ENCODE data around the gene CALCOCO2. TPM values are rescaled to one million over a fixed set of nuclear protein-coding genes. Genes with fewer than 3 reads are reported as not detected.
A peak's percentile ranks its signal among the peaks of the same experiment; 100 is the strongest.

CALCOCO2 gene
- total RNA-seq, 1 donor from 2014 or later = 34.9 TPM

DNA sequence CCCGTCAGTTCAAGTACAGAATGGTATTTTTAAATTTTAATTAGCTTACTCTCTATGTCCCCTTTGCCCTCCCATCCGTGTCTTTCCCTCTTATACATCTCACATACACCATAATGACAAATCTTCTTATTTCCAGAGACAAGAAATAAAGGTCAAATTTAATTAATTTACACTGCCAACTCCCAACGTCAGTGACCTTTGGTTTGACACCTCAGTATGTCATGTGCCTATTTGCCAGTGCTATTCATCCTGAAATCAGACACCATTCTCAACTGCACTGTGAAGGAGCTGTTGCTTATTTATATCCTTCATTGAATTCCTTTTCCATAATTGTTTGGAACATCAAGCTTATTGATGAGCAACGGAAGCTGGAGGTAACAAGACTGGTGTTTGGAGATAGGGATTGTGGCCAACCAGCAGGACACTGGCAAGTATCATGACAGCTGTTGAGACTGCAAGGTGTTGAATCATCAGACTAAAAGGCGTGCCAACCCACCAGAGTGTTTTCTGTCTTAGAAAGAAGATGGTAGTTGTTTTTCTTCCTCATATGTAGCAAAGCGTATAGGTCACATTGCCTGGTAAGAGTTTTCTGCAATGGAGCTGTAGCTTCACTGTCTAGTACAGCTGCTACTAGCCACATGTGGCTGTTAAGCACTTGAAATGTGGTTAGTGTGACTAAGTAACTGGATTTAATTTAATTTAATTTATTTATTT, 12.5 kb downstream of the CALCOCO2 start:
- no peaks in the 10 kb centered on the region for H3K9me3 ChIP-seq
- H3K27ac ChIP-seq = peak overlapping the region; percentile 79 to 86
- peaks cover 13 to 40% of the 10 kb centered on the region in 2 donors for H3K4me1 ChIP-seq
- no peaks in the 10 kb centered on the region for H3K27me3 ChIP-seq
- intact Hi-C loops (cut with DNase I) = no loop called here
- H3K4me3 ChIP-seq = no peak overlapping the region
- TF ChIP-seq, protein P1, sequence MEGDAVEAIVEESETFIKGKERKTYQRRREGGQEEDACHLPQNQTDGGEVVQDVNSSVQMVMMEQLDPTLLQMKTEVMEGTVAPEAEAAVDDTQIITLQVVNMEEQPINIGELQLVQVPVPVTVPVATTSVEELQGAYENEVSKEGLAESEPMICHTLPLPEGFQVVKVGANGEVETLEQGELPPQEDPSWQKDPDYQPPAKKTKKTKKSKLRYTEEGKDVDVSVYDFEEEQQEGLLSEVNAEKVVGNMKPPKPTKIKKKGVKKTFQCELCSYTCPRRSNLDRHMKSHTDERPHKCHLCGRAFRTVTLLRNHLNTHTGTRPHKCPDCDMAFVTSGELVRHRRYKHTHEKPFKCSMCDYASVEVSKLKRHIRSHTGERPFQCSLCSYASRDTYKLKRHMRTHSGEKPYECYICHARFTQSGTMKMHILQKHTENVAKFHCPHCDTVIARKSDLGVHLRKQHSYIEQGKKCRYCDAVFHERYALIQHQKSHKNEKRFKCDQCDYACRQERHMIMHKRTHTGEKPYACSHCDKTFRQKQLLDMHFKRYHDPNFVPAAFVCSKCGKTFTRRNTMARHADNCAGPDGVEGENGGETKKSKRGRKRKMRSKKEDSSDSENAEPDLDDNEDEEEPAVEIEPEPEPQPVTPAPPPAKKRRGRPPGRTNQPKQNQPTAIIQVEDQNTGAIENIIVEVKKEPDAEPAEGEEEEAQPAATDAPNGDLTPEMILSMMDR (IDR thresholded peaks at IDR 0.05) = no peak
- H3K36me3 ChIP-seq = peaks cover 45 to 59% of the 10 kb centered on the region in 2 donors
- no peak for DNase-seq (ENCODE audit: low spot score in 2 of 2)

DNA sequence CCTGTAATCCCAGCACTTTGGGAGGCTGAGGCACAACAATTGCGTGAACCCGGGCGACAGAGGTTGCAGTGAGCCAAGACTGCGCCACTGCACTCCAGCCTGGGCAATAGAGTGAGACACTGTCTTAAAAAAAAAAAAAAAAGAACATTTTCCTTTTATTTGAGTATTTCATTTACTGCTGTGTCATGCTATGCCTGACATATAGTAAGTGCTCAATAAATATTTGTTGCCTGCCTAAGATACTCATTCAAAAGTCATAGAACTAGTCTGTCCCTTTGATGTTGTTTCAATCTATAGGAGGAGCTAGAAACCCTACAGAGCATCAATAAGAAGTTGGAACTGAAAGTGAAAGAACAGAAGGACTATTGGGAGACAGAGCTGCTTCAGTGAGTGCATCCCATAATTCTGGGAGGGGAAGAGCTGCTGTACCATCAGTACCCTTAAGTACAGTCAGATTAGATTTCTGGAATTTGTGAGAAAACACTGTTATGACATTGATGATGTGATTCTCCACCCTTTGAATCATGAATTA, 20.0 kb downstream of the CALCOCO2 start:
- Histone ChIP-seq H3K4me1 (no peaks in the 10 kb centered on the region), H3K4me3 (no peak overlapping the region), H3K36me3 (peaks cover 93 to 94% of the 10 kb centered on the region in 2 donors), H3K27ac (no peak overlapping the region), H3K9me3 (no peaks in the 10 kb centered on the region), H3K27me3 (no peaks in the 10 kb centered on the region)
- intact Hi-C loops (cut with DNase I) = no loop called here
- no peak for DNase-seq (ENCODE audit: low spot score in 2 of 2)
- TF ChIP-seq, protein P1 (IDR thresholded peaks at IDR 0.05) = no peak

DNA sequence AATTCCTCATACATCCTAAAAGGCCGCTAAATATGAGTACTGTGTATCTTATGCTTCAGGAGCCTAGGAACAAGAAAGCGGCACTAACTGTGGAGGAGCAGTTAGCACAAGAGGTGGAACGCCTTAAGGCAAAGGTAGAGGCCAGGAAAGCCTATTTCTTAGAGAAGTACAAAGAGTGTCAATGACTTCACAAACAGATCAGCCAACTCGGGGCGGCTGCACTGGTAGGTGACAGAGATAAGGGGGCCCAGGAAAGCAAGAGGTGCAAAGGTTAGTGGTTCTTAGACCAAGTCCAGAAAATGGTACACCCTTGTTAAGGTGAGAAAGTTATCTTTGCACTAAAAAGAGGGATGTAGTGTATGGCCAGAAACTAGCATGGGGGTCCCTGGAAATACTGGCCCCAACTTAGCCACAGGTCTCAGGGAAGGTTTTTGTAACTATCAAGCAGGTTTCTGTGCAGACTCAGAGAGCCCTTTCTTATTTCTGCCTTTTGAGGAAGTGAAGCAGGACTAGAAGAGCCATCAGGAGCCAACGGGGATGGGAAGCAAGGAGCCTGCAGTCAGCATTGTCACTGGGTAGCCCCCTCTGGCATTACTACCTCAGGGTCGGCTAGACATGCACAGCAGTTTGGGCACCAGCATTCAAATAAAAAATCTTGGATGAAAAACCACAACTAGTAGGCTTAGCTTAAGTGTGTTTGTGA, 24.1 kb downstream of the CALCOCO2 start:
- TF ChIP-seq, protein P1 (IDR thresholded peaks at IDR 0.05) = no peak
- H3K36me3 ChIP-seq = peaks cover 84 to 92% of the 10 kb centered on the region in 2 donors
- no peaks in the 10 kb centered on the region for H3K4me1 ChIP-seq
- no peaks in the 10 kb centered on the region for H3K9me3 ChIP-seq
- DNase-seq (ENCODE audit: low spot score in 2 of 2) = no peak
- H3K27me3 ChIP-seq = no peaks in the 10 kb centered on the region
- intact Hi-C loops (cut with DNase I) = no loop called here
- H3K4me3 ChIP-seq = no peak overlapping the region
- H3K27ac ChIP-seq = no peak overlapping the region

DNA sequence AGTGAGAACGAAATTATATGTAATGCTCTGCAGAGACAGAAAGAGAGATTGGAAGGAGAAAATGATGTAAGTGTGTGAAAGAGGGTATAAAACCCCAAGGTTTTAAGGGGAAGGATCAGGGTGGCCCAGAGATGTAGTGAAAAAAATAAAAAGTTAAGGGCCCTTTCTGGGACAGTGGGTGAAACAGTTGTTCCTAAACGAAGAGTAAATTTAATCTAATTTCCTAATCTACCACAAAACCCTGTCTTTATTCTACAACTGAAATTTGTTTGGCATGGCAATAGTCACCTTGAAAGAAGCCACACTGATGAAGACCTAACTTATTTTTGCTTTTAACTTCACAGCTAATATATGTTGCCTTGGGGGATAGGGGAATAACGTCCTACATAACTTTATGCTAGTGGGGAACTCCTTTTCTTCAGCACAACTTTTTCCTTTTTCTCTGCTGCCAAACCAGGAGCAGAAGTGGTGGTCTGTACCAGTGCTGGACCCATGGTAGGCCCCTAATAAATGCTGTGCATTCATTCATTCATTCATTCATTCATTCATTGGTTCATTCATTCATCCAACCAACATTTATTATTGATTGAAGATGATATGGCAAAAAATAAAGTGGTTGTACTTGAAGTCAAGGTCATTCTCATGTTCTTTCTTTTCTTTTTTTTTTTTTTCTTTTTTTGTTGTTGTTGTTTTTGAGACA, 25.4 kb downstream of the CALCOCO2 start:
- no peak overlapping the region for H3K27ac ChIP-seq
- no peaks in the 10 kb centered on the region for H3K9me3 ChIP-seq
- H3K36me3 ChIP-seq = peaks cover 84 to 92% of the 10 kb centered on the region in 2 donors
- DNase-seq (ENCODE audit: low spot score in 2 of 2) = no peak
- TF ChIP-seq, protein P1 (IDR thresholded peaks at IDR 0.05) = no peak
- H3K4me1 ChIP-seq = no peaks in the 10 kb centered on the region
- H3K27me3 ChIP-seq = no peaks in the 10 kb centered on the region
- intact Hi-C loops (cut with DNase I) = no loop called here
- H3K4me3 ChIP-seq = no peak overlapping the region

DNA sequence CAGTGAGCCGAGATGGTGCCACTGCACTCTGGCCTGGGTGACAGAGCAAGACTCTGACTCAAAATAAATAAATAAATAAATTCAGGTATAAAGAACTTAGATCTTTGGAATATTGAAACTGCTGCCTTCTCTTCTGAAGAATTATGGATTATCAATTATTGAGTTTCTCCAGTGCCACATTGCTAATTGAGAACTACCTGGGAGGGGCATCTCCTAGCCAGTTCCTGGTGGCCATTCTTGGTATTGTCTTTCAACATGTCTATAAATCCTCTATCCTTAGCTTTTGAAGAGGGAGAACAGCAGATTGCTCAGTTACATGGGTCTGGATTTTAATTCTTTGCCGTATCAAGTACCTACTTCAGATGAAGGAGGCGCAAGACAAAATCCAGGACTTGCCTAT, 29.2 kb downstream of the CALCOCO2 start:
- intact Hi-C loops (cut with DNase I) = no loop called here
- no peaks in the 10 kb centered on the region for H3K9me3 ChIP-seq
- no peak overlapping the region for H3K27ac ChIP-seq
- peaks cover 88 to 92% of the 10 kb centered on the region in 2 donors for H3K36me3 ChIP-seq
- H3K4me1 ChIP-seq = no peaks in the 10 kb centered on the region
- TF ChIP-seq, protein P1 (IDR thresholded peaks at IDR 0.05) = no peak
- H3K27me3 ChIP-seq = no peaks in the 10 kb centered on the region
- no peak overlapping the region for H3K4me3 ChIP-seq
- DNase-seq (ENCODE audit: low spot score in 2 of 2) = no peak

Measured in ascending aorta (tissue), 2 donors.